ENCODE results near the gene SSBP3.

DNA sequence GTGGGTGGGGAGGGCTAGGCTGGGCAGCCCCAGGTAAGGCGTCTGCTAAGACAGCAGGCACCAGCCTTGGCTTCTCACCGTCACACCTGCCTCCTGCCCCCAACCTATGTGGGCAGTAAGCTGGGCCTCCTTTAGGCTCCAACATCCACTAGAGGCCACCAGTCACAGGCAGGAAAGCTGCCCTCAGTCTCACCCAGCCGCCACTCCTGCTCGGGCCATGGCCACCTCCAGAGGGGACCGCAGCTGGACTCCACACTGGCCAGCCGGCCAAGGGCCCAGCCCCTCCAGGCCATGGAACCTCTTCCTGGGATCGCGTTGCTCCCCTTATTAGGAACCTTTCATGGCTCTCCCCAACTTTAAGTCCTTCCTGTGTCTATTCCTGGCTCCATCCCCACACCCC, 131.7 kb downstream of the SSBP3 start:
- TF ChIP-seq, protein P1, sequence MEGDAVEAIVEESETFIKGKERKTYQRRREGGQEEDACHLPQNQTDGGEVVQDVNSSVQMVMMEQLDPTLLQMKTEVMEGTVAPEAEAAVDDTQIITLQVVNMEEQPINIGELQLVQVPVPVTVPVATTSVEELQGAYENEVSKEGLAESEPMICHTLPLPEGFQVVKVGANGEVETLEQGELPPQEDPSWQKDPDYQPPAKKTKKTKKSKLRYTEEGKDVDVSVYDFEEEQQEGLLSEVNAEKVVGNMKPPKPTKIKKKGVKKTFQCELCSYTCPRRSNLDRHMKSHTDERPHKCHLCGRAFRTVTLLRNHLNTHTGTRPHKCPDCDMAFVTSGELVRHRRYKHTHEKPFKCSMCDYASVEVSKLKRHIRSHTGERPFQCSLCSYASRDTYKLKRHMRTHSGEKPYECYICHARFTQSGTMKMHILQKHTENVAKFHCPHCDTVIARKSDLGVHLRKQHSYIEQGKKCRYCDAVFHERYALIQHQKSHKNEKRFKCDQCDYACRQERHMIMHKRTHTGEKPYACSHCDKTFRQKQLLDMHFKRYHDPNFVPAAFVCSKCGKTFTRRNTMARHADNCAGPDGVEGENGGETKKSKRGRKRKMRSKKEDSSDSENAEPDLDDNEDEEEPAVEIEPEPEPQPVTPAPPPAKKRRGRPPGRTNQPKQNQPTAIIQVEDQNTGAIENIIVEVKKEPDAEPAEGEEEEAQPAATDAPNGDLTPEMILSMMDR (optimal IDR thresholded peaks at IDR 0.05 in 1 of 3, IDR thresholded peaks at IDR 0.05 in 1 of 3, conservative IDR thresholded peaks at IDR 0.05 in 1 of 3; ENCODE audit: extremely low read depth in 1 of 3, insufficient read depth in 2 of 3, low read length in 3 of 3): peak in 1 of 3 experiments; percentile 19
- TF ChIP-seq EZH2 (IDR thresholded peaks at IDR 0.05; ENCODE audit: low read length): no peak
